WI38 (cell line): Measurements from ENCODE around the gene UNKL.
"Not testable (repeated sequence)": the region's sequence is repeated elsewhere in the genome, so short reads cannot be mapped to it uniquely, and the experiment has no call there.

Experiments
- H3K4me3 ChIP-seq: 2 replicates; pipeline ENCODE4 v1.5.1; 2011; ENCODE audit warnings: low read depth, mild to moderate bottlenecking, control low read depth, low read length
- CTCF ChIP-seq: IDR thresholded peaks from 2 replicates; pipeline ENCODE4 v1.5.1; 2012; ENCODE audit warnings: low read depth, mild to moderate bottlenecking, control low read depth, low read length

The UNKL gene

DNA sequence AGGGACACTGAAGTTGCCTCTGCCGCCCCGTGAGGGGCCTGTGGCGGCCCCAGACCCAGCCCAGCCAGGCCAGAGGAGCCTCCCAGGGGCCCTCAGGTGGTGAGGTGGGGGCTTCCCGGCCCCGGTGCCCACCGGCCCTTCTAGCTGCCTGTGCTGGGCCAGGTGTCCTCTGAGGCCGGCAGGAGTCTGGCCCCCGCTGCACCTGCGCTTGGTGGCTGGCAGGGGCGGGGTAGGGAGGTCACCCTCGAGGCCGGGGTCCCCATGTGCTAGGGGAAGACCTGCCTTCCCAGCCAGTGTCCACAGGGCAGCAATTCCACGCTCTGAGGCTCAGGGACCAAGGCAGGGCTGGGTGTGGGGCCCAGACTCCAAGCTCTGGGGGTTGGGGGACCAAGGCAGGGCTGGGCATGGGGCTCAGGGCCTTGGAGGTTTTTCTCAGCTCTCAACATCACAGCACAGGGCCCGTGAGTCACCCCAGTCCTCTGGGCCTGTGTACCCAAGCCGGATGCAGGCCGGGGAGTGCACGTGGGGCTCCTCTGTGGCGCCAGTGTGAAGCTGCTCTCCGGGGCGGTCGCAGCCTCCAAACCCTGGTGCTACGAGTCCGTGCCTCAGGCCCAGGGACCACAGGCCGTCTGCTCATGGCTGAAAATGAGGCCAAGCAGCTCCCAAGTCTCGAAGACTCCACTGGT is 31.2 kb upstream of the UNKL start:
- H3K4me3 ChIP-seq, result no peak overlapping the region
- TF ChIP-seq CTCF, result no peak

GRCh38 chr16:1444730-1445517 is 30.4 kb upstream of the UNKL start:
- no peak for TF ChIP-seq CTCF
- no peak overlapping the region for H3K4me3 ChIP-seq

GRCh38 chr16:1443980-1444729 is 29.7 kb upstream of the UNKL start, which contains the start of gene CCDC154:
Gene CCDC154, minus strand, starts transcription at chr16:1444556. Its CDS starts 234 bp downstream, at chr16:1444322.
- no peak for TF ChIP-seq CTCF

GRCh38 chr16:1443403-1443973 is 29.0 kb upstream of the UNKL start:
- TF ChIP-seq CTCF, result no peak
- no peak overlapping the region for H3K4me3 ChIP-seq

More at GRCh38 chr16:1443980-1444729, 29.7 kb upstream of the UNKL start, which contains the start of gene CCDC154:
- no peak within 1 kb of the TSS for H3K4me3 ChIP-seq

DNA sequence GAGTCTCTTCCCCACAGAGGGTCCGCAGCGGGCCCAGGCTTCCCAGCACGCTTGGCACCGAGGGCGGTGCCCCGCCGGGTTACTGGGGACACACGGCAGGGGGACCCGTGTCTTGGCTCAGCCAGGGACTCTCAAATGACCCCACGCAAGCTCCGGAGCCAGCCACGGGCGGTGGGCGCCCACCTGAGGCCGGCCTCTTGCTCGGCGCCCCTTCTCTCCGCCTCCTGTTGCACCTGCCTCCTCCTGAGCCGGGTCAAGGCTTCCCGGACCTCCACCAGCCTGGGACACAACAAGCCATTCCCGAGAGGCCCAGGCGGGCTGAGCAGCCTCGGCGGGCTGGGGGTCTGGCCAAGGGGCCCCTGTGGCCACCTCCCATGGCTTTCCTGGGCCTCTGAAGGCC is 28.2 kb upstream of the UNKL start:
- no peak for TF ChIP-seq CTCF
- H3K4me3 ChIP-seq, result no peak overlapping the region

DNA sequence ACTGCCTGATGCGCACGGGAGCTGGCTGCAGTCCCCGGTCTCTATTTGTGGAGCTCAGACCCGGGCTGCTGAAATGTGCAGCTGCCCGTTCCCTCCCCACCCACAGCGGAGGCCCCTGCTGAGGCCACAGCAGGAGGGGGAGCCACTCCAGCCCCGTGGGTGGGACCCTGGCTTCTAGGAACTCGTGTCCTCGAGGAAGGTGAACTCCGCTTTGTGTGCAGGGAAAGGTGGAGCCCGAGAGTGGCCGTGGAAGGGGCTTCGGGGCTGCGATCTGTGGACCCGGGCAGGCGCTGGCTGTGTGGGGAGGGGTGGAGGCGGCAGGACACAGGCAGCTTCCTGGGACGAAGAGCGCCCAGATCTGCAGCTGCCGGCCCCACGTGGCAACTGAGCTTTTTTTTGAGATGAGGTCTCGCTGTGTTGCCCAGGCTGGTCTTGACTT is 26.9 kb upstream of the UNKL start:
- no peak for TF ChIP-seq CTCF
- H3K4me3 ChIP-seq, result no peak overlapping the region

- H3K4me3 ChIP-seq, result not testable (repeated sequence)
These were observed 25.2 kb upstream of the UNKL start for GRCh38 chr16:1439699-1440074.
